K562 (cell line): ENCODE results near the gene ANGPTL7.

Source experiments
- KDM1A ChIP-seq, 2 experiments: fragments of 450-650 bp; IDR thresholded peaks; 2 replicates each; pipeline ENCODE4 v1.6.1; 2016; ENCODE audit warnings: mild to moderate bottlenecking in 2 of 2
- POLR2A ChIP-seq: fragments of 450-650 bp; conservative IDR thresholded peaks from 2 replicates; pipeline ENCODE4 v1.6.1; 2016
- SIRT6 ChIP-seq: IDR thresholded peaks from one replicate; pipeline ENCODE4 v1.6.1; 2012; ENCODE audit warnings: low read depth, mild to moderate bottlenecking, control low read depth, inconsistent platforms, low read length, moderate library complexity
- SRSF7 ChIP-seq: fragments of 200-400 bp; formaldehyde crosslinking; optimal IDR thresholded peaks from 2 replicates; pipeline ENCODE3; 2017; ENCODE audit warnings: mild to moderate bottlenecking, low read depth, low read length
- TF ChIP-seq, protein P1 (sequence below): sonication (generic); formaldehyde crosslinking; IDR thresholded peaks from 2 replicates; pipeline ENCODE4 v1.8.1; 2023; ENCODE audit warnings: missing genetic modification reagents, mild to moderate bottlenecking, borderline replicate concordance

DNA sequence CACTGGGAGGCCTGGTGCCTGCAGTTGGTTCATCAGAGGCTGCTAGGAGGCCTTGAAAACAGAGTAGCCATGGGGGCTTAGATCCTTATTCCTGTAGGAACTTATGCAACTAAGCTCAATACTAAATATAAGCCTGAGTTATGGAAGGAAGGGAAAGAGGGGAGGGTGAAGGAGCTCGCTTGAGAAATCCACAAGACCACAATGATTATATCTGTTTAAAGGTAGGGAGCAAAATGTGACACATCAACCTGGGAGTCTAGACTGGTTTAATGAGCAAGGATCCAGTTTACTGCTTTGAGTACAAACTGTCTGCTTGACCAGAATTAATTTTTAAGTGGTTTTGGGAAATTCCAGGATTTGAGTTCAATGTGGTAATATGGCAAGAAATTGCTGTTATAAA lies 20.4 kb upstream of the ANGPTL7 start:
- TF ChIP-seq POLR2A (no peak), KDM1A (IDR thresholded peaks at IDR 0.05) (no peak), SIRT6 (no peak), SRSF7 (no peak)
- TF ChIP-seq, protein P1, sequence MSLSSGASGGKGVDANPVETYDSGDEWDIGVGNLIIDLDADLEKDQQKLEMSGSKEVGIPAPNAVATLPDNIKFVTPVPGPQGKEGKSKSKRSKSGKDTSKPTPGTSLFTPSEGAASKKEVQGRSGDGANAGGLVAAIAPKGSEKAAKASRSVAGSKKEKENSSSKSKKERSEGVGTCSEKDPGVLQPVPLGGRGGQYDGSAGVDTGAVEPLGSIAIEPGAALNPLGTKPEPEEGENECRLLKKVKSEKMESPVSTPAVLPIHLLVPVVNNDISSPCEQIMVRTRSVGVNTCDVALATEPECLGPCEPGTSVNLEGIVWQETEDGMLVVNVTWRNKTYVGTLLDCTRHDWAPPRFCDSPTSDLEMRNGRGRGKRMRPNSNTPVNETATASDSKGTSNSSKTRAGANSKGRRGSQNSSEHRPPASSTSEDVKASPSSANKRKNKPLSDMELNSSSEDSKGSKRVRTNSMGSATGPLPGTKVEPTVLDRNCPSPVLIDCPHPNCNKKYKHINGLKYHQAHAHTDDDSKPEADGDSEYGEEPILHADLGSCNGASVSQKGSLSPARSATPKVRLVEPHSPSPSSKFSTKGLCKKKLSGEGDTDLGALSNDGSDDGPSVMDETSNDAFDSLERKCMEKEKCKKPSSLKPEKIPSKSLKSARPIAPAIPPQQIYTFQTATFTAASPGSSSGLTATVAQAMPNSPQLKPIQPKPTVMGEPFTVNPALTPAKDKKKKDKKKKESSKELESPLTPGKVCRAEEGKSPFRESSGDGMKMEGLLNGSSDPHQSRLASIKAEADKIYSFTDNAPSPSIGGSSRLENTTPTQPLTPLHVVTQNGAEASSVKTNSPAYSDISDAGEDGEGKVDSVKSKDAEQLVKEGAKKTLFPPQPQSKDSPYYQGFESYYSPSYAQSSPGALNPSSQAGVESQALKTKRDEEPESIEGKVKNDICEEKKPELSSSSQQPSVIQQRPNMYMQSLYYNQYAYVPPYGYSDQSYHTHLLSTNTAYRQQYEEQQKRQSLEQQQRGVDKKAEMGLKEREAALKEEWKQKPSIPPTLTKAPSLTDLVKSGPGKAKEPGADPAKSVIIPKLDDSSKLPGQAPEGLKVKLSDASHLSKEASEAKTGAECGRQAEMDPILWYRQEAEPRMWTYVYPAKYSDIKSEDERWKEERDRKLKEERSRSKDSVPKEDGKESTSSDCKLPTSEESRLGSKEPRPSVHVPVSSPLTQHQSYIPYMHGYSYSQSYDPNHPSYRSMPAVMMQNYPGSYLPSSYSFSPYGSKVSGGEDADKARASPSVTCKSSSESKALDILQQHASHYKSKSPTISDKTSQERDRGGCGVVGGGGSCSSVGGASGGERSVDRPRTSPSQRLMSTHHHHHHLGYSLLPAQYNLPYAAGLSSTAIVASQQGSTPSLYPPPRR (CRISPR knock-in tag), result no peak
